Left colon (tissue), 2 donors: ENCODE data around the gene MAEA. TPM values are rescaled to one million over a fixed set of nuclear protein-coding genes. Genes with fewer than 3 reads are reported as not detected.
"Not testable (repeated sequence)": the region's sequence is repeated elsewhere in the genome, so short reads cannot be mapped to it uniquely, and the experiment has no call there.

ENCODE experiments used
- ATAC-seq: fragments of 200-7000 bp; cut with Tn5 transposase; one replicate; pipeline ENCODE4 v1.9.1; 2020; ENCODE audit warnings: mild to moderate bottlenecking, moderate library complexity
- DNase-seq, 2 donors: peaks; one replicate each; pipeline ENCODE4 v3.0.0-alpha.2; 2020
- intact Hi-C, 2 donors: fragments of 100-400 bp; cut with DNase I in 1 of 2; cut with micrococcal nuclease in 1 of 2; formaldehyde crosslinking; loops; one replicate each; pipeline versions ENCODE4 v1.11.2 to v1.14.0; 2022; cut with DNase I, micrococcal nuclease
- total RNA-seq, 2 donors: library from RNA; stranded (reverse); fragmentation: NEBNext Ultra II Directional; extraction: Animal tissue kit (Norgen Biotek cat#: 25700); gene quantifications; one replicate each; pipeline ENCODE4 v1.2.1, GENCODE V29; 2021
- donor health status: DM: no; HTN: no; CAD: no.
- donor health status: DM: yes; HTN: yes; CAD: no.

The MAEA gene
- total RNA-seq, 2 donors from 2014 or later, result 88.7 to 101 TPM

GRCh38 chr4:1326751-1327525 is 37.2 kb downstream of the MAEA start:
- intact Hi-C loops, result no loop called here
- no peak for ATAC-seq
- DNase-seq, result no peak

GRCh38 chr4:1327526-1328266 is 38.0 kb downstream of the MAEA start:
- intact Hi-C loops, result no loop called here
- no peak for ATAC-seq

GRCh38 chr4:1328267-1329155 is 38.8 kb downstream of the MAEA start:
- DNase-seq (no peak), ATAC-seq (no peak)
- intact Hi-C loops, result no loop called here

More at GRCh38 chr4:1327526-1328266, 38.0 kb downstream of the MAEA start:
- no peak for DNase-seq

GRCh38 chr4:1329408-1330371 is 40.0 kb downstream of the MAEA start:
- intact Hi-C loops, result no loop called here
- ATAC-seq, result no peak
- DNase-seq, result no peak

DNA sequence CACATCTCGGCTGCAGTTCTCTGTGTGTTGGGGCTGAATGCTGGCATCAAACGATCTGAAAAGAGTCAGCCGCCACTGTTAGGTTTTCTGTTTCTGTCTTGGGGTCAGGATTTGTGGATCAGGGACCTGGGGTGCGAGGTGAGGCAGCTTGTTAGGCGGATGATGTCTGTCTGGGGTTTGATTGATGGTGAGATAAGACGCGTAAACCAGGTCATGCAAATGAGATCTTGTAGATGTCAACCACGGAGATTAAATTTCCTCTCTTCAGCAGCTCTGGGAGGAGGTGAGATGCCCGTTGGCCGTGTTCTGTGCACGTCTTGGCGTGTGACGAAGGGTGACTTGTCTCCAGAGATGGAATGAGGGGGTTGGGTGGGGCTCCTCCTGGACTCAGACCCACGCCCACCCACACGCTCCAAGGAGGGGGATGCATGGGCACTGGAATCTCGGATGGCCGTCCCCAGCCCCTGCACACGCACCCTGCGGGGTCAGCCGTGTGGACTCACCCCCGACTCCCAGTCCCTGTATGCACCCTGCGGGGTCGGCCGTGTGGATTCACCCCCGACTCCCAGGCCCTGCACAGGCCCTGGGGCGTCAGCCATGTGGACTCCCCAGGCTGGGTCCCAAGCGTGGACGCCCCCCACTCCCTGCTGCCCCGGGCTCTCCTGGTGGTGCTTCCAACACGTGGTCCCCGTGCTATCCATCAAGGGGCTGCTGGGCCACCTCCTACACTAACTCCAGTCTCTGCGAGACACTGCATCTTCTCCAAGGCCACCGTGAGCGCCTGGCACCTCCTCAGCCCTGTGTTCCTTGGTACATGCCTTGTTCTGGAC is 41.3 kb downstream of the MAEA start:
- ATAC-seq, result peak; percentile 9
- no peak for DNase-seq
- intact Hi-C loops, result no loop called here

DNA sequence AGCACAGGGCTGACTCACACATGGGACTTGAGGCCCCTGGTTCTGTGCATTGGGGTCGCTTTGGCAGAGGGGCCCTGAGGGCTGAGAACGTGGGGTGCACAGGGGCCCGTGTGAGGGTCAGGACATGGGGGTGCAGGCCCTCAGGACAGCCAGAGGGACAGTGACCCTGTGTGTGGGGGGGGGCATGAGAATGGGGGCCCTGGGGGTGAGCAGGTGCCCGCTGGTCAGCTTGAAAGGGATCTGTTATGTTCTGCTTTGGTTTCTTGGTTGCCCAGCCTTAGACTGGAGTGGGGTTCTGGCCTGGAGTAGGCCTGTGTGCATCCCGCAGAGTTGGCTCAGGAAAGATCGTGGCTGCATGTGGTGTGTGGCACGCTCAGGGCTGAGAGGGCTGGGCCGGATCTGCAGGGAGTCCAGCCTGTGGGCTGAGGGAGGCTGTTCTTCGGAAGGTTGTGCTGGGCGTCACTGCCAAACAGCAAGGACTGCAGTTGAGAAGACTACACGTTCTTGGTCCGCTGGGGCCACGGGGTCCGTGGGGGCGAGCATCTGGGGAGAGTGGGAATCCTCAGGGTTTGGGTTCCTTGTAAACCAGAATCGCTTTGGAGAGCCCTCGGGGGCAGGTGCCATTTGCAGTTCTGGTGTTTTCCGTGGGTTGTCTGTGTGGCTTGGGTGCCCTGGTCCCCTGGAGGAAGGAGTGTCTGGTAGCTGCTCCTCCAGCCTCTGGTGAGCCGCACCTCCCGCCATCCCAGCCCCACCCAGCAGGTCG is 42.1 kb downstream of the MAEA start:
- intact Hi-C loops, result no loop called here
- ATAC-seq (peak; percentile 35), DNase-seq (no peak)

GRCh38 chr4:1332686-1333085 is 43.0 kb downstream of the MAEA start:
- DNase-seq (no peak), ATAC-seq (no peak)
- intact Hi-C loops, result no loop called here

GRCh38 chr4:1333256-1333655 is 43.6 kb downstream of the MAEA start:
- ATAC-seq (no peak), DNase-seq (no peak)
- intact Hi-C loops, result no loop called here

- ATAC-seq, intact Hi-C loops, DNase-seq: not testable (repeated sequence)
Observed at GRCh38 chr4:1333851-1334578, 44.3 kb downstream of the MAEA start.

DNA sequence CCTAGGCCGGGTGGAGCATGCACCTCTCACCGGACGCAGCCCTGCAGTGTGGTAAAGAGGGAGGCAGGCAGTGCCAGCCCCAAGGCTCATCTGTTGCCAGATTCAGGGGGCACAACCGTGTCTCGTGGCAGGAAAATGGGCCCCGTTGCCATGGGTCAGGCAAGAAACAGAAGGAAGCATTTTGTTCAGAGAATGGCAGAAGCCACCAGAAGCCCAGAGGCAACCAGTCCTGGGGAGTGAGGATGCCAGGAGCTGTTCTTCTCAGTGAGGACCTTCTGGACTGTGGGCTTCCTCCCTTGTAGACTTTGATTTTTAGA is 44.8 kb downstream of the MAEA start:
- no peak for DNase-seq
- no peak for ATAC-seq
- intact Hi-C loops, result no loop called here

- ATAC-seq, DNase-seq, intact Hi-C loops: not testable (repeated sequence)
Observed at GRCh38 chr4:1335193-1335883, 45.6 kb downstream of the MAEA start.

DNA sequence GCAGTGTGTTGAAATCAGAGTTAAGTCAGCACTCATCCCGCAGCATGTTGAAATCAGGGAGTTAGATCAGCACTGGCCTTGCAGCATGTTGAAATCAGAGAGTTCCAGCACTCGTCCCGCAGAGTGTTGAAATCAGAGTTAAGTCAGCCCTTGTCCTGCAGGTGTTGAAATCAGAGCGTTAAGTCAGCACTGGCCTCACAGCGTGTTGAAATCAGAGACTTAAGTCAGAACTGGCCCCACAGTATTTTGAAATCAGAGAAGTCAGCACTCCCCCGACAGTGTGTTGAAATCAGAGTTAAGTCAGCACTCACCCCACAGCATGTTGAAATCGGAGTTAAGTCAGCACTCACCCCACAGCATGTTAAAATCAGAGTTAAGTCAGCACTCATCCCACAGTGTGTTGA is 46.4 kb downstream of the MAEA start:
- intact Hi-C loops, result no loop called here
- DNase-seq (no peak), ATAC-seq (no peak)

DNA sequence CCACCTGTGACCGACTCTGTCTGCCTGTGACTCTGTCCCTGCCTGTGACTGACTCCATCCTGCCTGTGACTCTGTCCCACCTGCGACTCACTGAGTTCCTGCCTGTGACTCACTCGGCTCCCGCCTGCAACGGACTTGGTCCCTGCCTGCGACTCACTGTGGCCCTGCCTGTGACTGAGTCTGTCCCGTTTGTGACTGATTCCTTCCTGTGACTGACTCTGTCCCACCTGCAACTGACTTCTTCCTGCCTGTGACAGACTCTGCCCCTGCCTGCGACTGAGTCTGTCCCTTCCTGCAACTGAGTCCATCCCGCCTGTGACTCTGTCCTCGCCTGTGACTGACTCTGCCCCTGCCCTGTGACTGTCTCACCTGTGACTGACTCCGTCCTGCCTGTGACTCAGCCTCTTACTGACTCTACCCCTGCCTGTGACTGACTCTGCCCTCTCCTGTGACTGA is 47.7 kb downstream of the MAEA start:
- no peak for DNase-seq
- intact Hi-C loops, result no loop called here
- ATAC-seq, result peak; percentile 63

GRCh38 chr4:1337951-1338751 is 48.5 kb downstream of the MAEA start:
- ATAC-seq (no peak), DNase-seq (no peak)
- intact Hi-C loops, result no loop called here
